Lung (tissue), 12 donors: ENCODE data around the gene CHRNA9. TPM values are rescaled to one million over a fixed set of nuclear protein-coding genes. Genes with fewer than 3 reads are reported as not detected.

ENCODE experiments used
- ATAC-seq: fragments of 200-7000 bp; cut with Tn5 transposase; one replicate; pipeline ENCODE4 v1.9.1; 2020; ENCODE audit warnings: moderate number of reproducible peaks; ENCODE audit not compliant: insufficient read depth, low FRiP score
- DNase-seq, 3 donors: peaks; one replicate each; pipeline ENCODE4 v3.0.0-alpha.2; 2013 to 2017
- H3K27ac ChIP-seq, 2 donors: one replicate each; pipeline ENCODE4 v1.5.1; 2013; ENCODE audit warnings: mild to moderate bottlenecking in 2 of 2, moderate library complexity in 2 of 2, control low read depth in 1 of 2, inconsistent platforms in 1 of 2, low read depth in 1 of 2, low read length in 1 of 2
- H3K27me3 ChIP-seq, 3 donors: one replicate each; pipeline ENCODE4 v1.5.1; 2013; ENCODE audit warnings: low read length in 2 of 3; ENCODE audit not compliant: control insufficient read depth in 3 of 3, insufficient read depth in 3 of 3
- H3K36me3 ChIP-seq, 4 donors: one replicate each; pipeline ENCODE4 v1.5.1; 2013; ENCODE audit warnings: low read length in 4 of 4, mild to moderate bottlenecking in 1 of 4, moderate library complexity in 1 of 4; ENCODE audit not compliant: control insufficient read depth in 4 of 4, insufficient read depth in 4 of 4
- H3K4me1 ChIP-seq, 5 donors: one replicate each; pipeline ENCODE4 v1.5.1; 2013; ENCODE audit warnings: low read length in 5 of 5, mild to moderate bottlenecking in 2 of 5, moderate library complexity in 1 of 5; ENCODE audit not compliant: control insufficient read depth in 5 of 5, insufficient read depth in 5 of 5
- H3K4me3 ChIP-seq: one replicate; pipeline ENCODE4 v1.5.1; 2013; ENCODE audit warnings: mild to moderate bottlenecking, control low read depth, moderate library complexity
- H3K9ac ChIP-seq, 2 donors: one replicate each; pipeline ENCODE4 v1.5.1; 2013; ENCODE audit warnings: low read length in 2 of 2, control low read depth in 1 of 2; ENCODE audit not compliant: insufficient read depth in 1 of 2
- H3K9me3 ChIP-seq, 4 donors: one replicate each; pipeline ENCODE4 v1.5.1; 2013; ENCODE audit warnings: low read length in 3 of 4, mild to moderate bottlenecking in 1 of 4, moderate library complexity in 1 of 4; ENCODE audit not compliant: control insufficient read depth in 4 of 4, insufficient read depth in 3 of 4
- CTCF ChIP-seq: IDR thresholded peaks from 2 replicates; pipeline ENCODE4 v1.5.1; 2012; ENCODE audit warnings: mild to moderate bottlenecking; ENCODE audit errors: control extremely low read depth, extremely low read depth
- WGBS, 2 donors: extraction: QIAGEN DNeasy Blood & Tissue Kit; methylation state at CpG; one replicate each; pipeline ENCODE4 v1.1.7; 2013; 5-methylcytosine and 5-hydroxymethylcytosine counted together
- polyA plus RNA-seq, 2 donors: library from polyadenylated mRNA; stranded (reverse); fragments of 200-250 nt; gene quantifications; one replicate each; pipeline ENCODE4 v1.2.1, GENCODE V29; 2013
- total RNA-seq, 2 donors: library from RNA; depleted of rRNA in 1 of 2; stranded (reverse); fragments of >200 nt in 1 of 2; gene quantifications; one replicate each; pipeline ENCODE4 v1.2.1, GENCODE V29; 2014 to 2021
- donor health status: control.
- donor health status: control.
- donor health status: Bipolar disorder and iron deficiency.
- donor health status: healthy.
- donor health status: DM: yes; HTN: yes; CAD: no.

Gene CHRNA9
- total and polyA plus RNA-seq, 4 donors, result 0.09 TPM; not detected in 3

GRCh38 chr4:40305328-40306170, 29.6 kb upstream of the CHRNA9 start:
- ATAC-seq, result no peak
- H3K9ac ChIP-seq, result no peak overlapping the region
- H3K36me3 ChIP-seq, result no peaks in the 10 kb centered on the region
- peaks cover 0 to 6% (median 4%) of the 10 kb centered on the region in 5 donors for H3K4me1 ChIP-seq
- no peak for TF ChIP-seq CTCF
- no peak overlapping the region for H3K27ac ChIP-seq
- H3K9me3 ChIP-seq, result peaks cover 0 to 7% (median 0%) of the 10 kb centered on the region in 4 donors
- H3K27me3 ChIP-seq, result no peaks in the 10 kb centered on the region
- DNase-seq, result no peak
- H3K4me3 ChIP-seq, result no peak overlapping the region
- 55 to 59% methylated on average over 13 of the region's 13 CpGs for WGBS, 2 donors

GRCh38 chr4:40306226-40306625, 28.9 kb upstream of the CHRNA9 start:
- peaks cover 0 to 7% (median 0%) of the 10 kb centered on the region in 4 donors for H3K9me3 ChIP-seq
- H3K27ac ChIP-seq, result no peak overlapping the region
- H3K27me3 ChIP-seq, result no peaks in the 10 kb centered on the region
- no peak for DNase-seq
- H3K4me1 ChIP-seq, result peaks cover 0 to 6% (median 4%) of the 10 kb centered on the region in 5 donors
- 30 to 59% methylated on average over 3 of the region's 3 CpGs for WGBS, 2 donors
- no peaks in the 10 kb centered on the region for H3K36me3 ChIP-seq
- H3K4me3 ChIP-seq, result no peak overlapping the region
- no peak overlapping the region for H3K9ac ChIP-seq
- no peak for TF ChIP-seq CTCF
- no peak for ATAC-seq

- Histone ChIP-seq H3K9me3 (peaks cover 0 to 7% (median 0%) of the 10 kb centered on the region in 4 donors), H3K4me1 (peaks cover 0 to 6% (median 4%) of the 10 kb centered on the region in 5 donors), H3K9ac (no peak overlapping the region), H3K4me3 (no peak overlapping the region), H3K27ac (no peak overlapping the region), H3K36me3 (no peaks in the 10 kb centered on the region), H3K27me3 (no peaks in the 10 kb centered on the region)
- 70 to 81% methylated on average over 3 of the region's 3 CpGs for WGBS, 2 donors
- no peak for TF ChIP-seq CTCF
- ATAC-seq (no peak), DNase-seq (no peak)
These were observed 28.2 kb upstream of the CHRNA9 start for GRCh38 chr4:40306976-40307375.
